ENCODE results near the gene SPDYE4. TPM values are rescaled to one million over a fixed set of nuclear protein-coding genes. Genes with fewer than 3 reads are reported as not detected.
A peak's percentile ranks its signal among the peaks of the same experiment; 100 is the strongest.

SPDYE4 gene
- total RNA-seq, 1 experiment from 2014 or later: not detected

DNA sequence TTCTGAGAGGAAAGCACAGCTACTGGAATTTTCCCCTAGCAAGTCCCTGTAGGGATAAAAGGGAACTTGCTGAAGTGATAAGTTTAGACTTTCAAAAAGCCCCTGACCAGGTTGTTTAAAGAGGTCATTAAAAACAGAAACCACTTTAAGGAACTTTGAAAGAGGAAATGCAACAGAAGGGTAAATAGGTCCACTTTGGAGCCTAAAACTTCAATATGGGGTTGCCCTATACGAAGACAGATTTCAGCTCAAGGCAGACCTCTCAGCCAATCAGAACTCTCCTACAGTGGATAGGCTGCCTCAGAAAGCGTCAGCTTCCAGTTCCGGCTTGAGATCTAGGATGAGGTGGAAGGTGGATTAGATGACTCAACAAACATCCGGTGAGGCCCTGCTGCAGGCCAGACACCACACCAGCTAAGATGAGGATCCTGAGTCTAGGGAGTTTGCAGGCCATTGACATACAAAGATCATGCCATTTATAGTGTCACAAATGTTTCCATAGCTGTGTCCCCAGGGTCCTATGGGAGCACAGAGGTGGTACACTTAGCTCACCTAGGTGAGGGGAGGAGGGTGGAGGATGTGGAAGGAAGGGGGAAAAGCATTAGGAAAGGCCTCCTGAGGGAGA is 48.7 kb upstream of the SPDYE4 start:
- Mint-ChIP-seq H3K9me3 (peaks cover 6% of the 10 kb centered on the region), H3K27ac (0 out of 2 replicates have a peak overlapping the region, but pooled peaks have one; percentile 0), H3K27me3 (ENCODE audit: low read depth) (no peaks in the 10 kb centered on the region; the same call in 1 of the 2 replicates), H3K4me3 (no peak overlapping the region), H3K4me1 (peaks cover 13% of the 10 kb centered on the region), H3K36me3 (no peaks in the 10 kb centered on the region)
- ATAC-seq: no peak
- ChIA-PET CTCF (interaction anchor here (0.8 to 2.6 kb wide), 9 partner anchors 8 to 713 kb away, joined by 3 to 14 read pairs (median 4); partner anchors contain the start of gene MFSD6L), POLR2A (no interaction called here)
- DNase-seq (ENCODE audit: low spot score): no peak
- TF ChIP-seq, protein P1, sequence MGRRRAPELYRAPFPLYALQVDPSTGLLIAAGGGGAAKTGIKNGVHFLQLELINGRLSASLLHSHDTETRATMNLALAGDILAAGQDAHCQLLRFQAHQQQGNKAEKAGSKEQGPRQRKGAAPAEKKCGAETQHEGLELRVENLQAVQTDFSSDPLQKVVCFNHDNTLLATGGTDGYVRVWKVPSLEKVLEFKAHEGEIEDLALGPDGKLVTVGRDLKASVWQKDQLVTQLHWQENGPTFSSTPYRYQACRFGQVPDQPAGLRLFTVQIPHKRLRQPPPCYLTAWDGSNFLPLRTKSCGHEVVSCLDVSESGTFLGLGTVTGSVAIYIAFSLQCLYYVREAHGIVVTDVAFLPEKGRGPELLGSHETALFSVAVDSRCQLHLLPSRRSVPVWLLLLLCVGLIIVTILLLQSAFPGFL (CRISPR knock-in tag; IDR thresholded peaks at IDR 0.05; ENCODE audit: borderline replicate concordance): no peak
- no peak for TF ChIP-seq MYBL2 (CRISPR knock-in tag; IDR thresholded peaks at IDR 0.05)

DNA sequence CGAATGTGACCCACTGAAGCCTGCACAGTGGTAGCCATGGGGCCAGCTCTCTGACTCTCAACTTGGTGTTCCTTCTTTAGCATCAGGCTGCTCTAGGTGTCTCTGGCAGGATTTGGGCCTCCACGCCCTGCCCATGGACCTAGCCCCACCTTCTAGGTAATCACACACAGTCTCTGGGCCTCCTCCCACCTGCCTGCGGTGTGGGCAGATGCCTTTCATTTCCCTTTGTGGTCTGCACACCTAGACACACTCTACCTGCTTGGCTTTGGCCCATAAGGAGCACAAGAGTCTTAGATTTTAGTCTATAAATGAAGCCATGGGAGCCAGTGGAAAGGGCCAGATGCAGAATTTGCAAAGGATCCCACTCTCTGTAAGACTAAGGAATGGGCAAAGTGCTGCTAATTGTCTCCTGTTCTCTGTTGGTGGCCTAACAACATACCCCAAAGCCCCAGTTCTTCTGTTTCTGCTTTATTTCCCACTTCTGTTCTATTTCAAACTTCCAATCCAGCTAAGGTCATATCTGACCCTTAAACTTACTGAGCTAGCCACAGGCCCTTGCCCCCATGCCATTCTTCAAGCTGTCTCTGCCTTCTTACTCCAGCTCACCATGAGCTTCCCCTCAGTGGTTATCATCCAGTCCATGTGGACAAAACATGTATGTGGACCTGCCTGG is 48.0 kb upstream of the SPDYE4 start:
- Mint-ChIP-seq H3K4me1 (peaks cover 13% of the 10 kb centered on the region), H3K4me3 (no peak overlapping the region), H3K36me3 (no peaks in the 10 kb centered on the region), H3K9me3 (peaks cover 4% of the 10 kb centered on the region; the same call in 1 of the 2 replicates), H3K27ac (0 out of 2 replicates have a peak overlapping the region, but pooled peaks have one; percentile 0), H3K27me3 (ENCODE audit: low read depth) (no peaks in the 10 kb centered on the region; the same call in 1 of the 2 replicates)
- POLR2A ChIA-PET: no interaction called here
- TF ChIP-seq, protein P2, sequence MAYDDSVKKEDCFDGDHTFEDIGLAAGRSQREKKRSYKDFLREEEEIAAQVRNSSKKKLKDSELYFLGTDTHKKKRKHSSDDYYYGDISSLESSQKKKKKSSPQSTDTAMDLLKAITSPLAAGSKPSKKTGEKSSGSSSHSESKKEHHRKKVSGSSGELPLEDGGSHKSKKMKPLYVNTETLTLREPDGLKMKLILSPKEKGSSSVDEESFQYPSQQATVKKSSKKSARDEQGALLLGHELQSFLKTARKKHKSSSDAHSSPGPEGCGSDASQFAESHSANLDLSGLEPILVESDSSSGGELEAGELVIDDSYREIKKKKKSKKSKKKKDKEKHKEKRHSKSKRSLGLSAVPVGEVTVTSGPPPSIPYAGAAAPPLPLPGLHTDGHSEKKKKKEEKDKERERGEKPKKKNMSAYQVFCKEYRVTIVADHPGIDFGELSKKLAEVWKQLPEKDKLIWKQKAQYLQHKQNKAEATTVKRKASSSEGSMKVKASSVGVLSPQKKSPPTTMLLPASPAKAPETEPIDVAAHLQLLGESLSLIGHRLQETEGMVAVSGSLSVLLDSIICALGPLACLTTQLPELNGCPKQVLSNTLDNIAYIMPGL (CRISPR knock-in tag; IDR thresholded peaks at IDR 0.05): no peak
- no peak for TF ChIP-seq ZNF317 (CRISPR knock-in tag; IDR thresholded peaks at IDR 0.05; ENCODE audit: borderline replicate concordance, low read depth)
- TF ChIP-seq ZNF263 (CRISPR knock-in tag; IDR thresholded peaks at IDR 0.05; ENCODE audit: low read depth): no peak
- TF ChIP-seq, protein P3, sequence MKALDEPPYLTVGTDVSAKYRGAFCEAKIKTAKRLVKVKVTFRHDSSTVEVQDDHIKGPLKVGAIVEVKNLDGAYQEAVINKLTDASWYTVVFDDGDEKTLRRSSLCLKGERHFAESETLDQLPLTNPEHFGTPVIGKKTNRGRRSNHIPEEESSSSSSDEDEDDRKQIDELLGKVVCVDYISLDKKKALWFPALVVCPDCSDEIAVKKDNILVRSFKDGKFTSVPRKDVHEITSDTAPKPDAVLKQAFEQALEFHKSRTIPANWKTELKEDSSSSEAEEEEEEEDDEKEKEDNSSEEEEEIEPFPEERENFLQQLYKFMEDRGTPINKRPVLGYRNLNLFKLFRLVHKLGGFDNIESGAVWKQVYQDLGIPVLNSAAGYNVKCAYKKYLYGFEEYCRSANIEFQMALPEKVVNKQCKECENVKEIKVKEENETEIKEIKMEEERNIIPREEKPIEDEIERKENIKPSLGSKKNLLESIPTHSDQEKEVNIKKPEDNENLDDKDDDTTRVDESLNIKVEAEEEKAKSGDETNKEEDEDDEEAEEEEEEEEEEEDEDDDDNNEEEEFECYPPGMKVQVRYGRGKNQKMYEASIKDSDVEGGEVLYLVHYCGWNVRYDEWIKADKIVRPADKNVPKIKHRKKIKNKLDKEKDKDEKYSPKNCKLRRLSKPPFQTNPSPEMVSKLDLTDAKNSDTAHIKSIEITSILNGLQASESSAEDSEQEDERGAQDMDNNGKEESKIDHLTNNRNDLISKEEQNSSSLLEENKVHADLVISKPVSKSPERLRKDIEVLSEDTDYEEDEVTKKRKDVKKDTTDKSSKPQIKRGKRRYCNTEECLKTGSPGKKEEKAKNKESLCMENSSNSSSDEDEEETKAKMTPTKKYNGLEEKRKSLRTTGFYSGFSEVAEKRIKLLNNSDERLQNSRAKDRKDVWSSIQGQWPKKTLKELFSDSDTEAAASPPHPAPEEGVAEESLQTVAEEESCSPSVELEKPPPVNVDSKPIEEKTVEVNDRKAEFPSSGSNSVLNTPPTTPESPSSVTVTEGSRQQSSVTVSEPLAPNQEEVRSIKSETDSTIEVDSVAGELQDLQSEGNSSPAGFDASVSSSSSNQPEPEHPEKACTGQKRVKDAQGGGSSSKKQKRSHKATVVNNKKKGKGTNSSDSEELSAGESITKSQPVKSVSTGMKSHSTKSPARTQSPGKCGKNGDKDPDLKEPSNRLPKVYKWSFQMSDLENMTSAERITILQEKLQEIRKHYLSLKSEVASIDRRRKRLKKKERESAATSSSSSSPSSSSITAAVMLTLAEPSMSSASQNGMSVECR (CRISPR knock-in tag; IDR thresholded peaks at IDR 0.05; ENCODE audit: borderline replicate concordance): no peak
- no peak for TF ChIP-seq ZNF671 (CRISPR knock-in tag; IDR thresholded peaks at IDR 0.05)
- TF ChIP-seq, protein P4, sequence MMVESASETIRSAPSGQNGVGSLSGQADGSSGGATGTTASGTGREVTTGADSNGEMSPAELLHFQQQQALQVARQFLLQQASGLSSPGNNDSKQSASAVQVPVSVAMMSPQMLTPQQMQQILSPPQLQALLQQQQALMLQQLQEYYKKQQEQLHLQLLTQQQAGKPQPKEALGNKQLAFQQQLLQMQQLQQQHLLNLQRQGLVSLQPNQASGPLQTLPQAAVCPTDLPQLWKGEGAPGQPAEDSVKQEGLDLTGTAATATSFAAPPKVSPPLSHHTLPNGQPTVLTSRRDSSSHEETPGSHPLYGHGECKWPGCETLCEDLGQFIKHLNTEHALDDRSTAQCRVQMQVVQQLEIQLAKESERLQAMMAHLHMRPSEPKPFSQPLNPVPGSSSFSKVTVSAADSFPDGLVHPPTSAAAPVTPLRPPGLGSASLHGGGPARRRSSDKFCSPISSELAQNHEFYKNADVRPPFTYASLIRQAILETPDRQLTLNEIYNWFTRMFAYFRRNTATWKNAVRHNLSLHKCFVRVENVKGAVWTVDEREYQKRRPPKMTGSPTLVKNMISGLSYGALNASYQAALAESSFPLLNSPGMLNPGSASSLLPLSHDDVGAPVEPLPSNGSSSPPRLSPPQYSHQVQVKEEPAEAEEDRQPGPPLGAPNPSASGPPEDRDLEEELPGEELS (CRISPR knock-in tag; IDR thresholded peaks at IDR 0.05): no peak
- TF ChIP-seq, protein P5, sequence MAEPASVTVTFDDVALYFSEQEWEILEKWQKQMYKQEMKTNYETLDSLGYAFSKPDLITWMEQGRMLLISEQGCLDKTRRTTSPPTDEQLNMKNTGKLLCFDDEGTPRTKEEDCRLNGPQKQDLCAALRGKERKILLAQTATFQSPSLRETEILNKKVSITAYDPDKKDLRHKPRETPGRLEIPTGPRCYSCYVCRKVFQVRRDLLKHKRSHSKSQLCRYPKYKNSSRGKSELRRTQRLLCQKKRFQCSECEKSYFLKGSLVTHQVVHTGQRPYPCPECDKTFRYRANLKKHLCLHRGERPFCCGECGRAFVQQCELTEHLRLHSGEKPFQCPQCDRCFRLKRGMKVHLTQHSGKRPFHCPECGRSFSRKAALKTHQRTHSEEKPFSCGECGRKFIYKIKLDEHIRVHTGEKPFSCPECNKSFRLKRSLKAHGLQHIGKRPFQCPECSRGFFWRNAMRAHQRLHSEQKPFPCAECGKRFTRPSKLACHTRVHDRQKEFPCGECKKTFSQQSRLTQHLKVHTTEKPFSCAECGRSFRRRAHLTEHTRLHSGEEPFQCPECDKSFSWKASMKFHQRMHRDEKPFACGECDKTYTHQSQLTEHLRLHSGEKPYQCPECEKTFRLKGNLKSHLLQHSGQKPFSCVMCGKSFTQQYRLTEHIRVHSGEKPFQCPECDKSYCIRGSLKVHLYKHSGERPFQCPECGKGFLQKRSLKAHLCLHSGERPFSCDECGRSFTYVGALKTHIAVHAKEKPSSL (CRISPR knock-in tag; conservative IDR thresholded peaks at IDR 0.05): no peak
- TF ChIP-seq, protein P6, sequence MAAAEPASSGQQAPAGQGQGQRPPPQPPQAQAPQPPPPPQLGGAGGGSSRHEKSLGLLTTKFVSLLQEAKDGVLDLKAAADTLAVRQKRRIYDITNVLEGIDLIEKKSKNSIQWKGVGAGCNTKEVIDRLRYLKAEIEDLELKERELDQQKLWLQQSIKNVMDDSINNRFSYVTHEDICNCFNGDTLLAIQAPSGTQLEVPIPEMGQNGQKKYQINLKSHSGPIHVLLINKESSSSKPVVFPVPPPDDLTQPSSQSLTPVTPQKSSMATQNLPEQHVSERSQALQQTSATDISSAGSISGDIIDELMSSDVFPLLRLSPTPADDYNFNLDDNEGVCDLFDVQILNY (CRISPR knock-in tag; IDR thresholded peaks at IDR 0.05): no peak
- no peak for TF ChIP-seq GRHL2 (CRISPR knock-in tag; IDR thresholded peaks at IDR 0.05; ENCODE audit: insufficient replicate concordance, severe bottlenecking)
- TF ChIP-seq, protein P7, sequence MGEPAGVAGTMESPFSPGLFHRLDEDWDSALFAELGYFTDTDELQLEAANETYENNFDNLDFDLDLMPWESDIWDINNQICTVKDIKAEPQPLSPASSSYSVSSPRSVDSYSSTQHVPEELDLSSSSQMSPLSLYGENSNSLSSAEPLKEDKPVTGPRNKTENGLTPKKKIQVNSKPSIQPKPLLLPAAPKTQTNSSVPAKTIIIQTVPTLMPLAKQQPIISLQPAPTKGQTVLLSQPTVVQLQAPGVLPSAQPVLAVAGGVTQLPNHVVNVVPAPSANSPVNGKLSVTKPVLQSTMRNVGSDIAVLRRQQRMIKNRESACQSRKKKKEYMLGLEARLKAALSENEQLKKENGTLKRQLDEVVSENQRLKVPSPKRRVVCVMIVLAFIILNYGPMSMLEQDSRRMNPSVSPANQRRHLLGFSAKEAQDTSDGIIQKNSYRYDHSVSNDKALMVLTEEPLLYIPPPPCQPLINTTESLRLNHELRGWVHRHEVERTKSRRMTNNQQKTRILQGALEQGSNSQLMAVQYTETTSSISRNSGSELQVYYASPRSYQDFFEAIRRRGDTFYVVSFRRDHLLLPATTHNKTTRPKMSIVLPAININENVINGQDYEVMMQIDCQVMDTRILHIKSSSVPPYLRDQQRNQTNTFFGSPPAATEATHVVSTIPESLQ (CRISPR knock-in tag; IDR thresholded peaks at IDR 0.05): no peak
- TF ChIP-seq CREB1 (CRISPR knock-in tag; IDR thresholded peaks at IDR 0.05): no peak
- TF ChIP-seq, protein P8, sequence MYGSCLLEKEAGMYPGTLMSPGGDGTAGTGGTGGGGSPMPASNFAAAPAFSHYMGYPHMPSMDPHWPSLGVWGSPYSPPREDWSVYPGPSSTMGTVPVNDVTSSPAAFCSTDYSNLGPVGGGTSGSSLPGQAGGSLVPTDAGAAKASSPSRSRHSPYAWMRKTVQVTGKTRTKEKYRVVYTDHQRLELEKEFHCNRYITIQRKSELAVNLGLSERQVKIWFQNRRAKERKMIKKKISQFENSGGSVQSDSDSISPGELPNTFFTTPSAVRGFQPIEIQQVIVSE (CRISPR knock-in tag; IDR thresholded peaks at IDR 0.05; ENCODE audit: borderline replicate concordance): no peak
- CTCF ChIA-PET: interaction anchor here (0.8 to 8.9 kb wide), 8 partner anchors 15 to 713 kb away, joined by 3 to 132 read pairs (median 4); no protein-coding TSS in a partner anchor
- ATAC-seq (no peak), DNase-seq (ENCODE audit: low spot score) (no peak)

All from WTC11 (cell line).